GM21515 (cell line): Measurements from ENCODE around the gene PLB1.
"Not testable (repeated sequence)": the region's sequence is repeated elsewhere in the genome, so short reads cannot be mapped to it uniquely, and the experiment has no call there.

Experiments
- ATAC-seq: cut with Tn5 transposase; IDR thresholded peaks from one replicate; pipeline ENCODE4 v1.9.1; 2021; ENCODE audit not compliant: unreplicated experiment

Gene PLB1

DNA sequence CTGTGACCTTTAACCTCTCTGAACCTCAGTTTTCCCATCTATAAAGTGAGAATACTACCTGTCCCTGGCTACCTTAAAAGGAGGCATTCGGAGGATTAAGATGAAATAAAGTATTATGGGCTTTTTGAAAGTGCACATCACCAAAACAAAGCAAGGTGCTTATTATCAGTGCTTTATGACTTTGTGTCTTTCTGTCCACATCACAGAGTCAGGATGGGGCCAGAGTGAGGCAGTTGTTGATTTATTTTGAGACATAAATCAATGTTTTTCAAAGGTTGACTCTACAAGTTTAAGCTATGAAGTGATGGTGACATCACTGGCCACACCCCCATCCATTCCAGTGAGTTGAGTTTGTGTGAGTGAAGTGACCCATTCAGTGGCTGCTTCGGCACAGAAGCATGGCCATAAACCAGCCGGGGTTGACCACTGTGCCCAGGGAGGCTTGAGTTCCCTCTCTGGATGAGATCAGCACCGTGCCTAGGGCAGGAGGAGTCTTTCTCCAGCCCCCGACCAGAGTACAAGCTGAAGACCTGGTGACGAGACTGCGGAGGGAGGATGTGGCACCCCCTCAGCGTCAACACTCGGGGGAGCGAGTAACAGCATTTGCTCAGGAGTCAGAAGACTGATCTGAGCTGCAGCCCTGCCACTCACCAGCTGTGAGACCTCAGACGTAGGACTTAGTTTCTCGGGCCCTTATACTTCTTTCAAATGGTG is 166.8 kb downstream of the PLB1 start:
- no peak for ATAC-seq

DNA sequence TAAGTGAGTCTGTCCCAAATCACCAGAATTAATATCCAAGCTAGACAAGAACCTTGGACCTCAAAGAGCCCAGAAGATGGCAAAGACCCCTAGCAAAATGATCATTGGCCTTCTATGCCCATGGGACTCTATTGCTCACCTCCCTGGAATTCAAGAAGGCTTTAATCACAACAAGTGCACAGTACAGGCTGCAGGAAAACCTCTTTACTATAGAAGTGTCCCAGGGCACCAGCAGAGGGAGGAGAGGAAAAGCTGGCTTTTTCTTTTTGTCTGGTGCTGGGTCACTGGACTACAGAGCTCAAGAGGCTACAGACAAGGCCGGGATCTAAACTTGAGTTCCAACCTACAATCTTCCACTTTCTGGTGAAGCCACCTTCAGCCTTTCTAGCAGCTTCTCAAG is 167.5 kb downstream of the PLB1 start:
- no peak for ATAC-seq

DNA sequence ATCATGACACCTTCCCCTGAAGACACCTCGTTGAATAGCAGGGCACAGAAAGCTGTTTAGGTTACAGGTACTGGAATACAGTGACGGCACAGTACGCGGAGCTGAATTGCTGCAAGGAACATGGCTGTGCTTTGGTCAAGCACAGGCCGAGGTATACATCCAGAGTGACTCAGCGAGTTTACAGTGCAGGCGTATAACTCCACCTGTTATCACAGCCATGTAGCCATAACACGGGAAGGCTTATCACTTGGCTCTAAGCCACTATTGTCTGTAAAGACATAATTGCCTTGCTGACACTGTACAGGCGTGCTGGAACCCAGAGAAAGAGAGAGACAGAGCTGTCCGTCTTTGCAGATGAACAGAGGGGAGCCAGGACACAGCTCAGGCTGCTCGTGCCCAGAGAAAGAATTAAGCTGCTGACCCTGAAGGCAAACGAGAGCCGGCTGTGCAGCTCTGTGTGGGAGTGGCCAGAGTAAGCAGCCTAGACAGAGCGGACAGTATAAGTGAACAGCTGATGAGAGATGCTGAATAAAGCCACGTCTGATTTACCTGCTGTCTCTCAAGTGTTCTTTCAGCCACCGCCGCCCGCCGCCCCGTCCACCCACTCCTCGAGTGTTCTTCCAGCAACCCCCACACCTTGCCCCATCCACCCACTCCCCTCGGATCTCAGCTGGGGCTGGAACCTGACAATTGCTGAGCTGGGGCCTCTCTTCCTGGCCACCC is 168.4 kb downstream of the PLB1 start:
- no peak for ATAC-seq

DNA sequence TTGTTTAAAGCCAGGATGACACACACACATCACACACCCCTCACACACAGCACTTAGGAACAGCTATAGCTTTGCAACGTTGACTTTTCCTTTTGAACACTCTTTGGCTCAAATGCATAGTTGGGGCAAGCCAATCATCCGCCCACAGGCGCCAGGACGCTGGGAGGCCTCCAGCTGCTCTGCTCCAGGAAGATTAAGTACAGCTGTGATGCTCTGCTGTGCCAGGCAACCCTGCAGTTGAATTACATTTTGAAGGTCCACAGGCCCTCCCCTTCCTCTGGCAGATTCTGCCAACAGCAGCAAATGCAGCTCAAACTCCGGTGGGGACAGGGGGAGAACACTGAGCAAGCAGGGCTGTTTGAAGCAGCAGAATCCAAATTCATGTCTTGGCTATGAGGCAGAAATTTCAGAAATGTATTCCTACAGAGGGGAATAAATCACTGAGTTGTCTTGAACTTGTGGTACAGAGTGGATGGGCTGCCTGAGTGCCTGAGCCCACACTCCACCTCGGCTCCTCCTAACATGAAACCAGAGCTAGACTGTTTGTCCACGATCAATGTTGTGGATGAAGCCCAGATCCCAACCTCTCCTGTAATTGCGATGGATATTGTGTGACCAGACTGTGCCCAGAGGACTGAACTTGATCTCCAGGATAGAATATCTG is 169.3 kb downstream of the PLB1 start:
- ATAC-seq: no peak

DNA sequence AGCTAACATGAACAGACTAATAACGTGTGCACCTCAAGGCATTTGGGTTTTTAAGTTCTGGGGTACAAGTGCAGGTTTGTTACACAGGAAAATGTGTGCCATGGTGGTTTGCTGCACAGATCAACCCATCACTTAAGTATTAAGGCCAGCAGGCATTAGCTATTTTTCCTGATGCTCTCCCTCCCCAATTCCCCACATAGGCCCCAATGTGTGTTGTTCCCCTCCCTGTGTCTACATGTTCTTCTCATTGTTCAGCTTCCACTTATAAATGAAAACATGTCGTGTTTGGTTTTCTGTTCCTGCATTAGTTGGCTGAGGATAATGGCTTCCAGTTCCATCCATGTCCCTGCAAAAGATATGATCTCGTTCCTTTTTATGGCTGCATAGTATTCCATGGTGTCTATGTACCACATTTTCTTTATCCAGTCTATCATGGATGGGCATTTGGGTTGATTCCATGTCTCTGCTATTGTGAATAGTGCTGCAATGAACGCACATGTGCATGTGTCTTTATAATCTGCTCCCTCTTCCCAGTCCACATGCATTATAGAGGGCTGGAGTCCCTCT is 170.0 kb downstream of the PLB1 start:
- not testable (repeated sequence) for ATAC-seq

DNA sequence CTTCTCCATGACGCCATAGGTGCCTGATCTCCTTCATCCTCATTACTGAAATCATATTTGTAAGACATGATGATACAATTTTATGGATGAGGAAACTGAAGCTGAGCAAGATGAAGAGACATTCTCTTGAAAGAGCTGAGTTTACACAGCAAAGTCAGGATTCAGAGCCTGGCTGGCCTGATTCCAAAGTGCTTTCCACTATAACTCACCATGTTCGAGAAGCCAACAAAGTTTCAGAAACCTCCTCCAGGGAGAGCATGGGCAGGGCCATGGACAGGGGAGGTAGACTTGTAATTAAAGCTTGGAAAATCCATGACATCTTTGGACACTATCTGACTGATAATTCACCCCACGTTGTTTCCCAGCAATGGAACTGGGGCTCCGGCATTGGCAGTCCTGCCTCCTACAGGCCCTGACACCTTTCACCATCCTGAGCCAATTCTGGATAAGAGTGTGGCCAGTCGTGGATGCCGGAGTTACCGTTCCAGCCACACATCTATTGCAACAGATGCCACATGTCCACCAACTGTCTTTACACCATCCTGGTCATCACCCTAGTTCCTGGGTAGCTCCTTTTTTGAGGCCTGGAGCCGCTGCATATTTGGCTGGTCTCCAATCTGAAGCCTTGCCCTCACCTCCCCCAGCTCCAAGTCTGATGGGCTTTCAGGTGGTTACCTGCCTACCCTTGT is 170.8 kb downstream of the PLB1 start:
- no peak for ATAC-seq

DNA sequence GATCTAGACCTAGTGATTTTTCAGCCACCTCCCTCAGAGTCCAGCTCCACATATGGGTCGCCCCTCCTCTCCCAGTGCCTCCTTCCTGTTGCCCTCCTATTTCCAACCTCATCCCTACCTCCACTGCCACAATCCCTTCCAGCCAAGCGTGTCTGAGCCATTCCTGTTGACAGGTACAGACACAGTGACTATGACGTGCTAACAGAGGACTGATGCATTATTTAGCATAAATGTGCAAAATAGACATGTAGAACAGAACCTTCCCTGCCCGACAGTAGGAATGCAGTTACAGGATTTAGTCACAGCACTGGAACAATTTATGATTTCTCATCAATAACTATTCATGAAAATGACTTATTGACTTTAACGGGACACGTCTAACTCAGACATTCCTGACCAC is 171.4 kb downstream of the PLB1 start:
- ATAC-seq: no peak

DNA sequence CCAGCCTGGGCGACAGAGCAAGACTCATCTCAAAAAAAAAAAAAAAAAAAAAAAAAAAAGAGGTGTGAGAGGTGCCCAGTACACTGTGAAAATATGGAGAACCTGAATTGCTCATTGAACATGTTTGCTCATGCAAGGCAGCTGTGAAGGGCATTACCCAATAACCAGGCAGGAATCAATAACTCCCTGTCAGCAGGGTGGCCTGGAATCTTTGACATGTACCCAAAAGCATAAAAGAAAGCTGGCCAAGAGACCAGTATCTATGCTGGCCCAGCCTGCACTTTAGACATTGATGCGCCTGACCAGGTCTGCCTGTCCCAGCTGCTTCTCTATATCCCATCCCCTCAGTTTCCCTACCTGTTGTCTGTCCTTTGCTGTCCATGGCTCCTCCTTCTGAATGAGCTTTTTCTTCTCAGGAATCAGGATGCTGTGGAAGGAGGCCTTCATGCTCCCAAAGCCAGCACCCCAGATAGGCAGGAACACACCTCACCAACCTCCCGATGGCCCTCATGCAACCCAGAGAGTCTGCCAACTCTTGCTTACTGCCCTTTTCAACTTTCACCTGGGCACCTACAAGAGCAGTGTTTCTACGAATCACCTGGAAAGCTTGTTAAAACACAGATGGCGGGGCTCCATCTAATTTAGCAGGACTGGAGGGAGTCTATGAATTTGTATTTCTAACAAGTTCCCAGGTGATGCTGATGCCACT is 172.4 kb downstream of the PLB1 start:
- no peak for ATAC-seq

DNA sequence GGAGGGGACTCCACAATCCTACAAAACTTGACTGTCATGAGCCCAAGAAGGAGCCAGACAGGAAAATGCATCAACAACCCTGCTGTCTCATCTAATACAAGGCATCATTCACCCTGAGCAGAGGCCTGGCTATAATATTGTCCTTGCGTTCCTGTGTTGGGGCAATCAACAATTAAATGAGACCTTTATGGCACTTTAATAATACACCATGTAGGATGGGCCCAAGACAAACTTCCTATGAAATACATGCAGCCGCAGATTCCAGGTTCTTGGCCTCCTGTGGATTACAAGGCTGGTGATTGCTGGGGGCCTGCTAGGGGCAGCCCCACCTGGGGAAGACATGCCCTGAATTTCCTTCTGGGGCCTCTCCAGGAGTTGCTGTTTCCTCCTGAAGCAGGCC is 173.0 kb downstream of the PLB1 start:
- ATAC-seq: no peak

DNA sequence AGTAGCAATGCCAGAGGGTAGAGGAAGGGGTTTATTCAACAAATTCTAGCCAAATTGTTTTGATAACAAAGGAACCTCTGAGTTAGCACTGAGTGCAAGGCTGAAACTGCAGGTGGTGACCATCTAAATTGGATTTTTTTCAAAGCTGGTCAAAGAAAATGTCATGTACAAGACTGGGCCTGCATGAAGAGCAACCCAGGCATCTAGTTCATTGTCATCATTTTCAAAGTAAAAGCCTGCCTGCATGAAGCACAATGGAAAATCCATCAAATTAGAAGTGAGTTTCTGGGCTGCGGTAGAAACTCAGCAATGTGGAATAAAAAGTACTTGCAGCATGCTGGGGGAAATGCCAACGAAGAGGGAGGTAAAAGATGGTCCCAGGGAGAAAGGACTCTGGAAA is 175.0 kb downstream of the PLB1 start:
- ATAC-seq: no peak

DNA sequence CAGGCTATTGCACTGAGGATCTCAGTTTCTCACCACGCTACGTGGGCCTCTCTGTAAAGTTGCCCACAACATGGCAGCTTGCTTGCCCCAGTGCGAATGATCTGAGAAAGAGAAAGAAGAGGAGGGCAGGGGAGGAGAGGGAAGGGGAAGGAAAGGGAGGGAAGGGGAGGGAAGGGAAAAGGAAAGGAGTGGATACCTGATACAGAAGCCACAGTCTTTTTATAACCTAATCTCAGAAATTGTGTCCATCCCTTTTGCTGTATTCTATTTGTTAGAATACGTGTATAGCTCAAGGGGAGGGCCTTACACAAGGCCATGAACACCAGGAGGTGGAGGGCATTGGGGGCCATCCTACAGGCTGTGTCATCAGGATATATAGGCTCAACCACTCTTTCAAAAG is 177.5 kb downstream of the PLB1 start:
- no peak for ATAC-seq

DNA sequence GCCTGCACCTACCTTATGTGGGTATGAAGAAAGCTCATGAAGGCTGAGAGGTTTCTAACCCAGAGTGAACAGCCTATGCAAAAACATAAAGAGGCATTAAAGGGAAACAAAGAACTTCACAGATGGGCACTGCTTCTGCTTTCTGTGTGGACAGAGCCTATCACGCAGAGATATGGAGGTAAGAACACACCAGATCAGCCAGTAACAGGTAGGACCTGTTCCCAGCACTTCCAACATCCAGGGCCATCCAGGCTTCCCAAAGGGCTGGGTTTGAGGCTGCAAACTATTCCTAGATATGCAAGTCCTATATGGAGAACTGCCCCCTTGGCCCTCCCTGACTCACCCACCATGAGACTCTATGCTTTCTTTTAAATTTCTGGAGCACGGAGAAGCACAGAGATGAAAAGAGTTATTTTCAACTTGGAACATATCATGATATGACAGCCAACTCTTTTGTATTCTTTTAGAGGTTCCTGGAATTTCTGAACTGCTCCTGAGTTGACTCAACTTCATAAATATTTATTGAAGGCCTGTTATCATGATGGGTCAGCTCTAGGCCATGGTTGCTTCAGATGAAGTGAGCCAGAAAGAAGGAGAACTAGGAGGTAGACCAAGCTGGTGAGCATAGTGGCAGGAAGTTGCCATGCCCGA is 178.3 kb downstream of the PLB1 start:
- no peak for ATAC-seq

DNA sequence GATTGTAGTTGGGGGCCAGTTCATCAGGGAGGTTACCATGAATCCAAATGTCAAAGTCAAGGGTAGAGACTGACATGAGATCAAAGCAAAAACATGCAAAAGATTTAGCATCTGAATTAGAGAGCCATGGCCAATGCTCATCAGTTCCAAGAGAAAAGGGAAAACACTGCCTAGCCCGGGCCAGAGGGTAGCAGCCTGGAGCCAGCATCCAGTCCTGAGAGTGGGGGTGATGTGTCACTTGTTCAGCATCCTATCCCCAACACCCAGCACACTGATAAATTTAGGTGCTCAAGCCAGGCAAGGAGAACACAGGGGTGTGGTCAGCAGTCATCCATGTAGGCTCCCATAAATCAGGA is 178.8 kb downstream of the PLB1 start:
- no peak for ATAC-seq

DNA sequence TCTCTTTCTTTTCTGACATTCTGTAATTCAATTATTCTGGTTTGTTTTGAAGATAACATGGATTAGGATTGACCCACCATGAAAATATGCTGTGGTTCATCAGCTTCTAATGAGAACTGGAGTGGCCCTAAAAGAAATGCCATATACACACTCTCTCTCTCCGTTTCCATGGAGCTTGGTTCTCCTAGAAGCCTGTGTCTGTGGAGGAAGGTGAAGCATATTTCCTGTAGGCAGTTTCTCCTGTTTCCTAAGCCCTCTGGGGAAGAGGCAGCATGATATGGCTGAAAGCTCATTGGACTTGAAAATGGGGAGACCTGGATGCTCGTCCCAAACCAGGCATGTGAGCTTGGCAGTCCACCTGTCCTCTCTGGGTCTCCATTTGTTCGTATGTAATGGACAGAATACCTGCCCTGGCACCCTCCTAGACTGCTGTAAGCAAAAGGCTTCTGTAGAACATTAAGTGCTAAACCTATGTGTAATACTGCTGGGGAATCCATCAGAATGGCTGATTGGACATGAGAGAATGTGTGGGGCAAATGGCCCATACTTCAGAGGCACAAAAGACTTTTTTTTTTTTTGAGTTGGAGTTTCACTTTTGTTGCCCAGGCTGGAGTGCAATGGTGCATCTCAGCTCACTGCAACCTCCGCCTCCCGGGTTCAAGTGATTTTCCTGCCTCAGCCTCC is 180.4 kb downstream of the PLB1 start:
- ATAC-seq: no peak

DNA sequence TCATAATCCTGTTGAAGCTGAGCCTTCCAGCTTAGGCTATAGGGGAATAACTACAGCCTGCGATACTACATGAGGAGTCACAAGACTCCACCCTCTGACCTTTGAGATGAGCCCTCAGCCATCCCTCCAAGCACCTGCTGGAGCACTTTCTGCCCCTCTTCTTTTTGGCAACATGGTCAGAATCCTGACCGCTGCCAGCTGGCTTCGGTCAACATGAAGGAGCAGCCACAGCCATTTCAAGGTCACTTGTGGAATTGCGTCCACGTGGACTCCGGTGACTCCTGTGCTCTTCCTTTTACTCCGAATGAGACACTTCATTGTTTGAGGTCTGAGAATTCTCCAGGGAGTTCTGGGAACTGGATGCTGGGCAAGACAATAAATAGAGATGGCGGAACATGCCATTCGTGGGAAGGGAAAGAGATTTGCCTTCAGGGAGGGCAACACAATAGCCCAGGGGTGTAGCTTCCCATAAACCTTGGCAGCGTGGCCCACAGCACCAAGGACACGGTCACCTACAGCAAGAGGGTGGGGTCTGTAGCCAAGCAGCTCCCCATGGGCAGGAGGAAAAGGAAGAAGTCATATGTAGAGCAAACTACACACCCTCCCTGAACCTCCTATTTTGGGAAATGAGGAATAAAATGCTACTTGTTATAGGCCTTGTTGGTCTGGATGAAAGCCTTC is 182.5 kb downstream of the PLB1 start:
- ATAC-seq: no peak

DNA sequence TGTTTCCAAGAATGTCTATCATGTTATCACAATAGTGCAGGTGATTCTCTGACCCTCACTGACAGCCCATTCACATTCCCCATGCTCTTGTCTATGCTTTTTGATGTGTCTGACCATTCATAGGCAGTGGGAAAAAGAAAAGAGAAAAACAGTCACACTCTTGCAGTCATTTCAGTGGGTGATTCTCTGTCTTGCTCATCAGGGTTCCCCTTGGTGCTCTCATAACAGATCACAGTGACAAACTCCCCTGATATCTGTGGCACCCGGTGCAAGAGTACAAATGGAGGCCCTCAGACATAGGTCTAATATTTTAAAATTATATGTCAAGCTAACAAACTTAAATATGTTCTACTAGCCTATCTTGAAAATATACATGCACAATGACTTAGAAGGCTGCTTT is 183.1 kb downstream of the PLB1 start:
- ATAC-seq: no peak

DNA sequence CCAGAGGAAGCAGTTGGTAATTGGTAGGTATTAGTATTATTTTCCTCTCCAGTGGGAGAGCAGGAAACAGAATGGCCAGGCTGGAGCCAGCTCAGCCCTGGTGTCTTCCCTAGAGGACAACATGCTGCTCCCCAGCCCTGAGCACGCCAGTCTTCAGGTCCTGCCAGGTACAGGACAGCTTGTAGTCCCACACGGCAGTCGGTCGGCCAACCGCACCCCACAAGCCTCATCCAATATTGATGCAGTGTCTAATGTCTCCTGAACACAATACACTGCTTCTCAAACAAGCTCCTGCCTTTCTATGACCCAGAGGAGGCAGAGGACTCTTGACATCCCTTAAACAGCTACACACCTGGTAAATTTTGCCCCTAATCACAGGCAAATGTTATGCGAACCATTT is 184.8 kb downstream of the PLB1 start:
- no peak for ATAC-seq

DNA sequence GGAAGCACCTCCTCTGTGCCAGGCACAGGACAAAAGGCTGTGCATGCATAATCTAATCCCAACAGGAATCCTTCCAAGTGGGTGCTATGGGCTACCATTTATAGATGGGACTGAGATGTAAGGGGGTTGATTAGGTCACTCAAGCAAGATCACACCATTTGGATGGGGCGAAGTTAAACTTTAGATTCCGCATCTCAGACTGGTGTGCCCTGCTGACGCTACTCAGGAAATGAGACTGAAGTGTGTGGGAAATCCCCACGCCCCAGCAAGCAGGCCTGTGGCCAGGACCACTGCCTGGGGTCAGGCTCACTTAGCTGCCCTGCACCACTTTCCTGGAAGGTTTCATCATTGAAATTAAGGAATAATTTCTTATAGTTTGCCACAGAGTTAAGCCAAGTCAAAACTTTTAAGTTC is 185.3 kb downstream of the PLB1 start:
- ATAC-seq: peak; percentile 81

DNA sequence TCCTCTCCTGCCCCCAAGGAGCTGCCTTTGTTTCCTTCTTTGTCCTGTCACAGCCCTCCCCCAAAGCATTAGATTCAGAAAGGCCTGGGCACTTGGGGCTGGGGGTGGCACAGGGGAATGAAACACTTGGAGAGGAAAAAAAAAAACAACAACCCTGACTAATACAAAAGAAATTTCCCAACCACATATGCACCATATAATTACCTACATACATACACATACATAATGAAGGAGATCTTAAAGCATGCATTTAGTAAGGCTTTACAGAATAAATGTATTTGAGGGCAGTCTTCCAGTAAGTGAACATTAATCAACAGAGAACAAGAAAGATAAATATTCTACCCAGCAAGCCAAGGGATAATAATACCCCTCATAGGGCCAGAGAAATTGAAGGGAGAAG is 185.7 kb downstream of the PLB1 start:
- no peak for ATAC-seq
